ENCODE measurements around the gene HDAC4. TPM values are rescaled to one million over a fixed set of nuclear protein-coding genes. Genes with fewer than 3 reads are reported as not detected.

The HDAC4 gene
- total and polyA plus RNA-seq, 10 of the 15 experiments (the other 5 are each of a cell fraction or from before 2014, with no cell fraction given), result 0.22 to 15.7 (median 4.8) TPM

DNA sequence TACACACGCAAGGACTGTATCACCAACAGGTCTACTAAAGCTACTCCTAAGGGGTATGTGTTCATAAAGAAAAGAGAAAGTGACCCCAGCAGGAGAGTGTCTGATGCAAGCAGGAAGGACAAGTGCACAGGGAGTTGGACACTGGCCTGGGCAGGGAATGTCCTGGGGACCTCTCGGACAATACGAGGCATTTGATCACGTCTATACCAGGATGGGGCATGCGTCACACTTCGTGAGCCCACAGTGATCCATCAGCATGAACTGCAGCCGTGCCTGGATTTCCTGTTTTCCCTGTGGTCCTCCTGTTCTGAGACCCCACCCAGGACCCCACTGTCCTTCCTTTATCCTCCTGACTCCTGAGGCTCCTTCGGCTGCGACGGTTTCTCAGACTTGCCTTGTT is 113.9 kb downstream of the HDAC4 start (continued):
- TF ChIP-seq, protein P1, sequence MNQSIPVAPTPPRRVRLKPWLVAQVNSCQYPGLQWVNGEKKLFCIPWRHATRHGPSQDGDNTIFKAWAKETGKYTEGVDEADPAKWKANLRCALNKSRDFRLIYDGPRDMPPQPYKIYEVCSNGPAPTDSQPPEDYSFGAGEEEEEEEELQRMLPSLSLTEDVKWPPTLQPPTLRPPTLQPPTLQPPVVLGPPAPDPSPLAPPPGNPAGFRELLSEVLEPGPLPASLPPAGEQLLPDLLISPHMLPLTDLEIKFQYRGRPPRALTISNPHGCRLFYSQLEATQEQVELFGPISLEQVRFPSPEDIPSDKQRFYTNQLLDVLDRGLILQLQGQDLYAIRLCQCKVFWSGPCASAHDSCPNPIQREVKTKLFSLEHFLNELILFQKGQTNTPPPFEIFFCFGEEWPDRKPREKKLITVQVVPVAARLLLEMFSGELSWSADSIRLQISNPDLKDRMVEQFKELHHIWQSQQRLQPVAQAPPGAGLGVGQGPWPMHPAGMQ (IDR thresholded peaks at IDR 0.05; ENCODE audit: borderline replicate concordance), result no peak
- TF ChIP-seq, protein P2, sequence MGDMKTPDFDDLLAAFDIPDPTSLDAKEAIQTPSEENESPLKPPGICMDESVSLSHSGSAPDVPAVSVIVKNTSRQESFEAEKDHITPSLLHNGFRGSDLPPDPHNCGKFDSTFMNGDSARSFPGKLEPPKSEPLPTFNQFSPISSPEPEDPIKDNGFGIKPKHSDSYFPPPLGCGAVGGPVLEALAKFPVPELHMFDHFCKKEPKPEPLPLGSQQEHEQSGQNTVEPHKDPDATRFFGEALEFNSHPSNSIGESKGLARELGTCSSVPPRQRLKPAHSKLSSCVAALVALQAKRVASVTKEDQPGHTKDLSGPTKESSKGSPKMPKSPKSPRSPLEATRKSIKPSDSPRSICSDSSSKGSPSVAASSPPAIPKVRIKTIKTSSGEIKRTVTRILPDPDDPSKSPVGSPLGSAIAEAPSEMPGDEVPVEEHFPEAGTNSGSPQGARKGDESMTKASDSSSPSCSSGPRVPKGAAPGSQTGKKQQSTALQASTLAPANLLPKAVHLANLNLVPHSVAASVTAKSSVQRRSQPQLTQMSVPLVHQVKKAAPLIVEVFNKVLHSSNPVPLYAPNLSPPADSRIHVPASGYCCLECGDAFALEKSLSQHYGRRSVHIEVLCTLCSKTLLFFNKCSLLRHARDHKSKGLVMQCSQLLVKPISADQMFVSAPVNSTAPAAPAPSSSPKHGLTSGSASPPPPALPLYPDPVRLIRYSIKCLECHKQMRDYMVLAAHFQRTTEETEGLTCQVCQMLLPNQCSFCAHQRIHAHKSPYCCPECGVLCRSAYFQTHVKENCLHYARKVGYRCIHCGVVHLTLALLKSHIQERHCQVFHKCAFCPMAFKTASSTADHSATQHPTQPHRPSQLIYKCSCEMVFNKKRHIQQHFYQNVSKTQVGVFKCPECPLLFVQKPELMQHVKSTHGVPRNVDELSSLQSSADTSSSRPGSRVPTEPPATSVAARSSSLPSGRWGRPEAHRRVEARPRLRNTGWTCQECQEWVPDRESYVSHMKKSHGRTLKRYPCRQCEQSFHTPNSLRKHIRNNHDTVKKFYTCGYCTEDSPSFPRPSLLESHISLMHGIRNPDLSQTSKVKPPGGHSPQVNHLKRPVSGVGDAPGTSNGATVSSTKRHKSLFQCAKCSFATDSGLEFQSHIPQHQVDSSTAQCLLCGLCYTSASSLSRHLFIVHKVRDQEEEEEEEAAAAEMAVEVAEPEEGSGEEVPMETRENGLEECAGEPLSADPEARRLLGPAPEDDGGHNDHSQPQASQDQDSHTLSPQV (IDR thresholded peaks at IDR 0.05), result no peak
- no peak for TF ChIP-seq POLR2AphosphoS2 (IDR thresholded peaks at IDR 0.05; ENCODE audit: low read depth, low read length)
- no peak for TF ChIP-seq NFIC (IDR thresholded peaks at IDR 0.05; ENCODE audit: low read depth, low read length)
- no peak for TF ChIP-seq EP300 (IDR thresholded peaks at IDR 0.05; ENCODE audit: borderline replicate concordance in 1 of 2, control insufficient read depth in 1 of 2, low read depth in 2 of 2, low read length in 2 of 2)
- TF ChIP-seq YBX1 (IDR thresholded peaks at IDR 0.05), result no peak
- TF ChIP-seq, protein P3, sequence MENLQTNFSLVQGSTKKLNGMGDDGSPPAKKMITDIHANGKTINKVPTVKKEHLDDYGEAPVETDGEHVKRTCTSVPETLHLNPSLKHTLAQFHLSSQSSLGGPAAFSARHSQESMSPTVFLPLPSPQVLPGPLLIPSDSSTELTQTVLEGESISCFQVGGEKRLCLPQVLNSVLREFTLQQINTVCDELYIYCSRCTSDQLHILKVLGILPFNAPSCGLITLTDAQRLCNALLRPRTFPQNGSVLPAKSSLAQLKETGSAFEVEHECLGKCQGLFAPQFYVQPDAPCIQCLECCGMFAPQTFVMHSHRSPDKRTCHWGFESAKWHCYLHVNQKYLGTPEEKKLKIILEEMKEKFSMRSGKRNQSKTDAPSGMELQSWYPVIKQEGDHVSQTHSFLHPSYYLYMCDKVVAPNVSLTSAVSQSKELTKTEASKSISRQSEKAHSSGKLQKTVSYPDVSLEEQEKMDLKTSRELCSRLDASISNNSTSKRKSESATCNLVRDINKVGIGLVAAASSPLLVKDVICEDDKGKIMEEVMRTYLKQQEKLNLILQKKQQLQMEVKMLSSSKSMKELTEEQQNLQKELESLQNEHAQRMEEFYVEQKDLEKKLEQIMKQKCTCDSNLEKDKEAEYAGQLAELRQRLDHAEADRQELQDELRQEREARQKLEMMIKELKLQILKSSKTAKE (IDR thresholded peaks at IDR 0.05; ENCODE audit: low read depth, poor library complexity, severe bottlenecking), result no peak
- TF ChIP-seq BMI1 (IDR thresholded peaks at IDR 0.05; ENCODE audit: borderline replicate concordance), result no peak
- TF ChIP-seq, protein P4, sequence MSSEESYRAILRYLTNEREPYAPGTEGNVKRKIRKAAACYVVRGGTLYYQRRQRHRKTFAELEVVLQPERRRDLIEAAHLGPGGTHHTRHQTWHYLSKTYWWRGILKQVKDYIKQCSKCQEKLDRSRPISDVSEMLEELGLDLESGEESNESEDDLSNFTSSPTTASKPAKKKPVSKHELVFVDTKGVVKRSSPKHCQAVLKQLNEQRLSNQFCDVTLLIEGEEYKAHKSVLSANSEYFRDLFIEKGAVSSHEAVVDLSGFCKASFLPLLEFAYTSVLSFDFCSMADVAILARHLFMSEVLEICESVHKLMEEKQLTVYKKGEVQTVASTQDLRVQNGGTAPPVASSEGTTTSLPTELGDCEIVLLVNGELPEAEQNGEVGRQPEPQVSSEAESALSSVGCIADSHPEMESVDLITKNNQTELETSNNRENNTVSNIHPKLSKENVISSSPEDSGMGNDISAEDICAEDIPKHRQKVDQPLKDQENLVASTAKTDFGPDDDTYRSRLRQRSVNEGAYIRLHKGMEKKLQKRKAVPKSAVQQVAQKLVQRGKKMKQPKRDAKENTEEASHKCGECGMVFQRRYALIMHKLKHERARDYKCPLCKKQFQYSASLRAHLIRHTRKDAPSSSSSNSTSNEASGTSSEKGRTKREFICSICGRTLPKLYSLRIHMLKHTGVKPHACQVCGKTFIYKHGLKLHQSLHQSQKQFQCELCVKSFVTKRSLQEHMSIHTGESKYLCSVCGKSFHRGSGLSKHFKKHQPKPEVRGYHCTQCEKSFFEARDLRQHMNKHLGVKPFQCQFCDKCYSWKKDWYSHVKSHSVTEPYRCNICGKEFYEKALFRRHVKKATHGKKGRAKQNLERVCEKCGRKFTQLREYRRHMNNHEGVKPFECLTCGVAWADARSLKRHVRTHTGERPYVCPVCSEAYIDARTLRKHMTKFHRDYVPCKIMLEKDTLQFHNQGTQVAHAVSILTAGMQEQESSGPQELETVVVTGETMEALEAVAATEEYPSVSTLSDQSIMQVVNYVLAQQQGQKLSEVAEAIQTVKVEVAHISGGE (CRISPR knock-in tag; IDR thresholded peaks at IDR 0.05), result no peak

Measured in GM12878 (cell line).